Breast epithelium (tissue), 4 donors: ENCODE results near the gene TRPM5. TPM values are rescaled to one million over a fixed set of nuclear protein-coding genes. Genes with fewer than 3 reads are reported as not detected.

ENCODE experiments used
- DNase-seq, 2 donors: peaks; one replicate each; pipeline ENCODE4 v3.0.0-alpha.2; 2019; ENCODE audit warnings: low spot score in 2 of 2
- H3K27ac ChIP-seq, 2 donors: fragments of 200-600 bp; sonication (generic) in 1 of 2; one replicate each; pipeline ENCODE4 v1.5.1; 2016 to 2019; ENCODE audit warnings: mild to moderate bottlenecking in 1 of 2
- H3K27me3 ChIP-seq, 2 donors: fragments of 200-600 bp; sonication (generic) in 1 of 2; one replicate each; pipeline versions ENCODE4 v1.5.1 to v1.6.0; 2017 to 2019; ENCODE audit warnings: control low read depth in 1 of 2, mild to moderate bottlenecking in 1 of 2
- H3K36me3 ChIP-seq: fragments of 200-600 bp; one replicate; pipeline ENCODE4 v1.5.1; 2019
- H3K4me1 ChIP-seq, 2 donors: fragments of 200-600 bp; sonication (generic); one replicate each; pipeline ENCODE4 v1.5.1; 2016 to 2019; ENCODE audit warnings: control low read depth in 1 of 2
- H3K4me3 ChIP-seq, 3 donors: fragments of 200-600 bp; sonication (generic); 1 replicate in 2 of 3; 2 replicates in 1 of 3; pipeline ENCODE4 v1.5.1; 2016 to 2019; ENCODE audit warnings: mild to moderate bottlenecking in 3 of 3, moderate library complexity in 2 of 3
- H3K9me3 ChIP-seq, 2 donors: fragments of 200-600 bp; sonication (generic) in 1 of 2; one replicate each; pipeline ENCODE4 v1.5.1; 2016 to 2019; ENCODE audit warnings: control low read depth in 1 of 2
- POLR2A ChIP-seq: fragments of 450-650 bp; IDR thresholded peaks from one replicate; pipeline ENCODE4 v1.6.1; 2016; ENCODE audit warnings: antibody characterized with exemption, mild to moderate bottlenecking, moderate library complexity
- POLR2AphosphoS5 ChIP-seq, 3 donors: sonication (generic); formaldehyde crosslinking; IDR thresholded peaks; one replicate each; pipeline ENCODE4 v1.6.1; 2017; ENCODE audit warnings: antibody characterized with exemption in 3 of 3
- intact Hi-C: fragments of 100-400 bp; cut with DNase I; formaldehyde crosslinking; loops from one replicate; pipeline ENCODE4 v1.15.1; 2023; ENCODE audit warnings: low total_unique reads
- total RNA-seq, 3 donors: library from RNA; depleted of rRNA; stranded (reverse); fragments of >200 nt; gene quantifications; one replicate each; pipeline ENCODE4 v1.1.0, GENCODE V29; 2016
- TF ChIP-seq, protein P1 (sequence below), 3 donors: fragments of 450-650 bp; IDR thresholded peaks; one replicate each; pipeline ENCODE4 v1.5.1; 2016 to 2017; ENCODE audit warnings: antibody characterized with exemption in 3 of 3, mild to moderate bottlenecking in 3 of 3, moderate library complexity in 3 of 3

Gene TRPM5
- total RNA-seq, 3 donors from 2014 or later, result not detected

DNA sequence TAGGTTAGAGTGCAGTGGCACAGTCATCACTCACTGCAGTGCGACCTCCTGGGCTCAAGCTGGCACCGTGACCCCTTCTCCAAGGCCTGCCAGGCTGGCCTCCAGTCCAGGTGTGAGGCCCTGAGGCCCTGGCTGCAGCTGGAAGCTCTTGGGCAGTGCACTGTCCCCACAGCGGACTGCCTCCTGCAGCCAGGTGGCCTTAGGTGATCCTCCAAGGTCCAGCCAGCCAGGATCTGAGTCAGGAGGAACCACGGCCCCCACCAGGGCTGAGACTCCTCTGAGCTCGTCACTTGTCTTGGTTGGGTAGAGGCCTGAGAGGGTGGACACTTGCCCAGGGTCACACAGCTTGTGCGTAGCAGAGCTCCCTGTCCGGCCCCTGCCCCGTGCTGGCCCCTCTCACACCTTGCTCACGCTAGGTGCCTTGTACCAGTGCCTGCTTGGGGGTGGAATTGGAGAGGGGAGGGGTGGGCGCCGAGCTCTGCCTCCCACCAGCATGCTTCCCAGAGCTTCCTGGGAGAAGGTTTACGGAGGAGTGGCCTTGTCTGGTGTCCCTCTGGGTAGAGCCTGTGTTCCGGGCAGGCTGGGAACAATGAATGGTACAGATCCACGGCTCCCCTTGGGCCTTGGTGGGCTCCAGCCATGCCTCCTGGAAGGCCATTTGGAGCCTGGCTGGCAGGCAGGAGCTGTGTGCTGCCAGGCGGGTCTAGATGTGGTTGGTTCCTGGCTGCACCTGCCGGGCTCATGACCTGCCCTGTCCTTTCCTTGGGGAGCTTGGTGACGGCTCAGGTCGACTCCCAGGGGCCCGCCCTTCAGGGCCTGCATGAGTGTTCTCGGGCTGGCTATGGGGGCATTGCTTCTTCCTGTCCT, 21.1 kb upstream of the TRPM5 start:
- intact Hi-C loops, result no loop called here
- no peaks in the 10 kb centered on the region for H3K4me1 ChIP-seq

DNA sequence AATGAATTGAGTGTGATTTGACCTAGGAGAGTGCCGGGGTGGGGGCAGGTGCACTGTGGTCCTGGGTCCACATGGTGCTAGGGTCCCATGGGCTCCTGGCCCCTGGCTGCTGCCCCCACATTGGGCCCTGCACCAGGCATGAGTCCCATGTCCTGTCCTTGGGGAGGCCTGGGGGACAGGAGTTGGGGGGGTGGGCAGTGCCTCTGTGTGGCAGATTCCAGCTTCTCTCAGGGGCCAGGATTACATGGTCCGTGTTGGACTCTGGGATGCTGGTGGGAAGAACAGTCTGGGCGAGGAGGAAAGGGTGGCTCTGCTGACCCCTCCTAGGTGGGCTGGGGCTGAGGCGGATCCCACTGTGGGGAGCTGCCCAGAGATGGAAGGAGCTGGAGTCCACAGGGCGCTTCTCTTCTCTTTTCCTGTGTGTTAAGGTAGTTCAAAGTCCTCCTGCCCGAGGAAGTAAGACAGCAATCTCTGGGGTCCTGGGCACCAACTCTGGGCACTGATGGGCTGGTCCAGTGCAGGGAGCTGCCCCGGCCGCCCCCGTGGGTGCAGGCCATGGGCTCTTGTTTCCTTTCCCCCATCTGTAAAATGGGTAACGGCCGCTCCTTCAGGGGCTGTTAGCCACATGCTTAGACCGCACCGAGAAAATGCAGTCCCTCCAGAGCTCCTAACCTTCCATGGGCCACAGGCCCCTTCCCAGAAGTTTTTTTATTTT, 20.3 kb upstream of the TRPM5 start:
- intact Hi-C loops, result no loop called here
- H3K4me1 ChIP-seq, result no peaks in the 10 kb centered on the region
- H3K27me3 ChIP-seq, result no peaks in the 10 kb centered on the region
- H3K9me3 ChIP-seq, result no peaks in the 10 kb centered on the region
- no peak overlapping the region for H3K27ac ChIP-seq
- no peaks in the 10 kb centered on the region for H3K36me3 ChIP-seq
- TF ChIP-seq, protein P1, sequence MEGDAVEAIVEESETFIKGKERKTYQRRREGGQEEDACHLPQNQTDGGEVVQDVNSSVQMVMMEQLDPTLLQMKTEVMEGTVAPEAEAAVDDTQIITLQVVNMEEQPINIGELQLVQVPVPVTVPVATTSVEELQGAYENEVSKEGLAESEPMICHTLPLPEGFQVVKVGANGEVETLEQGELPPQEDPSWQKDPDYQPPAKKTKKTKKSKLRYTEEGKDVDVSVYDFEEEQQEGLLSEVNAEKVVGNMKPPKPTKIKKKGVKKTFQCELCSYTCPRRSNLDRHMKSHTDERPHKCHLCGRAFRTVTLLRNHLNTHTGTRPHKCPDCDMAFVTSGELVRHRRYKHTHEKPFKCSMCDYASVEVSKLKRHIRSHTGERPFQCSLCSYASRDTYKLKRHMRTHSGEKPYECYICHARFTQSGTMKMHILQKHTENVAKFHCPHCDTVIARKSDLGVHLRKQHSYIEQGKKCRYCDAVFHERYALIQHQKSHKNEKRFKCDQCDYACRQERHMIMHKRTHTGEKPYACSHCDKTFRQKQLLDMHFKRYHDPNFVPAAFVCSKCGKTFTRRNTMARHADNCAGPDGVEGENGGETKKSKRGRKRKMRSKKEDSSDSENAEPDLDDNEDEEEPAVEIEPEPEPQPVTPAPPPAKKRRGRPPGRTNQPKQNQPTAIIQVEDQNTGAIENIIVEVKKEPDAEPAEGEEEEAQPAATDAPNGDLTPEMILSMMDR (IDR thresholded peaks at IDR 0.05), result no peak
- no peak for TF ChIP-seq POLR2A
- no peak for TF ChIP-seq POLR2AphosphoS5 (IDR thresholded peaks at IDR 0.05)
- no peak for DNase-seq
- H3K4me3 ChIP-seq, result no peak overlapping the region

More for the DNA sequence above, 21.1 kb upstream of the TRPM5 start:
- H3K9me3 ChIP-seq, result no peaks in the 10 kb centered on the region
- no peak for TF ChIP-seq POLR2A
- no peak for TF ChIP-seq POLR2AphosphoS5 (IDR thresholded peaks at IDR 0.05)
- TF ChIP-seq, protein P1 (IDR thresholded peaks at IDR 0.05), result no peak
- no peak overlapping the region for H3K4me3 ChIP-seq
- H3K36me3 ChIP-seq, result no peaks in the 10 kb centered on the region
- DNase-seq, result no peak
- no peaks in the 10 kb centered on the region for H3K27me3 ChIP-seq
- no peak overlapping the region for H3K27ac ChIP-seq

DNA sequence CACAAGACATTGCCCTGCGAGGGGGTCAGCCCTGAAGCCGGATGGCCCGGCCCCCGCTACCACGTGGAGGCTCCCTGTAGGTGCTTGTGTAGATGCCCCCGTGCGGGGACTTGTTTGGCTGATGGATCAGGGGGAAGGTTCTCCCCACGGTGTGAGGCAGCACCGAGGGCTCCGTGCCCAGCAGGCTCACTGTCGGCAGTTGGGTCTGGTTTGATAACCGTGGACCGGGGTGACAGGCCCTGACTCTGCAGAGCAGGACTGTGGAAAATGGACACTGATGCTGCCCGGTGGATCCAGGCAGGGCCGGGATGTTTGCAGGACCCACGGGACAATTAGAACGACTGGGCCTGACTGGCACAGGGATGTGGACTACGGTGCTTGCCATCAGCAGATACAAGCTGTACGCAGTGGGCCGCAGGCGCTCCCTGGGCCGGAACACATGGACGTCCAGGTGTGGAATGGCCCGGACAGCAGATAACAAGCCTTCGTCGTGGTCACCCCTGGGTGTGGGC, 19.5 kb upstream of the TRPM5 start:
- Histone ChIP-seq H3K36me3 (no peaks in the 10 kb centered on the region), H3K27me3 (no peaks in the 10 kb centered on the region), H3K4me1 (no peaks in the 10 kb centered on the region), H3K9me3 (no peaks in the 10 kb centered on the region), H3K27ac (no peak overlapping the region), H3K4me3 (no peak overlapping the region)
- TF ChIP-seq POLR2AphosphoS5 (IDR thresholded peaks at IDR 0.05), result no peak
- no peak for TF ChIP-seq POLR2A
- TF ChIP-seq, protein P1 (IDR thresholded peaks at IDR 0.05), result no peak
- no peak for DNase-seq
- intact Hi-C loops, result no loop called here

DNA sequence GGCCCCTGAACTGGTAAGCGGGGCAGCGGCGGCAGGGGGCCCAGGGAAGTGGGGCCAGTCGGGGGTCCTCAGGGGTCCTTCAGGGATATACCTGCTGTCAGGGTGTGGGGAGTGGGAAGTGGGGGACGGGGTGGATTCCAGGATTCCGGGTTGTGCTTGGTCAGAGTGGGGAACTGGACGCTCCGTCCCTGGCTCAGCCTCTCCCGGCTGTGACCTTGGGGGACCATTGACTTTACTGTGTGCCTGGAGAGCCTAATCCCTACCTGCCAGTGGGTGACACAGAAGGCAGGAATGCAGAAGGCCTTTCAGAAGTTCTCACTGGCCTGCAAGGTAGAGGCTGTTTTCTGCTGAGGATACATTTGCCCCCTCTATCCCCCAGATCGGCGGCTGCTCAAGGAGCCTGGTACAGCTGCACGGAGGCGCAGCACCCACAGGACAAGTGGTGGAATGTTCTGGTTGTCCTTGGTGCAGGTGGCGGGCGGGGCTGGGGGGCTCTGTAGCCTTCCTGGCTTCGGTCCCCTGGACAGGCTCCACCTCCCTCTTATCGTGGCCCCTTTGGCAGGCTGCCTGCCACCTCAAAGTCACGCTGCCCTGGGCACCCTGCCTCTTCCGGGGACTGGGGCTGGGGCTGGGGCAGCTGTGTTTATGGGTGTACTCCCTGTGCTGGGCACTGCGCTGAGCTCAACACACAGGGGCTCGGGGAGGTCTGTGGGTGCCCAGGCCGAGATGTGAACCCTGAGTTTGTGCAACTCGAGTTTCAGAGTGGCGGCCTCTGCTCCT, 18.9 kb upstream of the TRPM5 start:
- Histone ChIP-seq H3K27me3 (no peaks in the 10 kb centered on the region), H3K9me3 (no peaks in the 10 kb centered on the region), H3K4me3 (no peak overlapping the region), H3K4me1 (no peaks in the 10 kb centered on the region), H3K36me3 (no peaks in the 10 kb centered on the region), H3K27ac (no peak overlapping the region)
- DNase-seq, result no peak
- no peak for TF ChIP-seq POLR2AphosphoS5 (IDR thresholded peaks at IDR 0.05)
- TF ChIP-seq, protein P1 (IDR thresholded peaks at IDR 0.05), result no peak
- TF ChIP-seq POLR2A, result no peak
- intact Hi-C loops, result no loop called here
